ENCODE measurements around the gene SUPT20HL1.

GRCh38 chrX:24391389-24391788 lies 30.9 kb downstream of the SUPT20HL1 start:
- TF ChIP-seq CTCF (IDR thresholded peaks at IDR 0.05; ENCODE audit: low read depth, low read length) (no peak), EZH2phosphoT487 (IDR thresholded peaks at IDR 0.05; ENCODE audit: low read depth) (no peak)
